Neural cell (in vitro differentiated cells): Measurements from ENCODE around the gene PREX1.

Experiments
- EP300 ChIP-seq: fragments of 450-650 bp; conservative IDR thresholded peaks from 2 replicates; pipeline ENCODE4 v1.6.1; 2014; ENCODE audit warnings: antibody characterized with exemption, mild to moderate bottlenecking, moderate library complexity; ENCODE audit not compliant: poor library complexity, severe bottlenecking
- MXI1 ChIP-seq: fragments of 450-650 bp; conservative IDR thresholded peaks from 2 replicates; pipeline ENCODE4 v1.6.1; 2014; ENCODE audit warnings: antibody characterized with exemption, mild to moderate bottlenecking; ENCODE audit not compliant: poor library complexity, severe bottlenecking
- POLR2AphosphoS5 ChIP-seq: IDR thresholded peaks from 2 replicates; pipeline ENCODE4 v1.6.1; 2012
- TAF1 ChIP-seq: IDR thresholded peaks from 2 replicates; pipeline ENCODE4 v1.6.1; 2012; ENCODE audit warnings: low read depth
- TF ChIP-seq, protein P1 (sequence below): fragments of 450-650 bp; IDR thresholded peaks from 2 replicates; pipeline ENCODE4 v1.5.1; 2014; ENCODE audit warnings: antibody characterized with exemption, mild to moderate bottlenecking, moderate library complexity; ENCODE audit not compliant: poor library complexity, severe bottlenecking

DNA sequence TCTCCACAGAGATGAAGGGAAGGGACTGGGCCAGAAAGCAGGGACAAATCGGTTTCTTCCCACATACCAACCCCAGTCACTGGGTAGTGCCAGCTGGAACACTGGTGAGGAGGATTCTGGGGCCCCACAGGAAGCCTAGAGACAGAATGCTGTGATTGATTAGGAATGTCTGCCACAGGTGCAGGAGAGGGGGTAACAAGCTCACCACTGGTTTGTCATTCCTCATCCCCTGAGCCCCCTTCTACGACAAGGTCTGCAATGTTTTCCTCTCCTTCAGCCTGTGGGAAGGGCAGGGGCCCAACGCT is 89.8 kb downstream of the PREX1 start:
- TF ChIP-seq EP300 (no peak), TAF1 (no peak), POLR2AphosphoS5 (no peak), MXI1 (no peak)
- TF ChIP-seq, protein P1, sequence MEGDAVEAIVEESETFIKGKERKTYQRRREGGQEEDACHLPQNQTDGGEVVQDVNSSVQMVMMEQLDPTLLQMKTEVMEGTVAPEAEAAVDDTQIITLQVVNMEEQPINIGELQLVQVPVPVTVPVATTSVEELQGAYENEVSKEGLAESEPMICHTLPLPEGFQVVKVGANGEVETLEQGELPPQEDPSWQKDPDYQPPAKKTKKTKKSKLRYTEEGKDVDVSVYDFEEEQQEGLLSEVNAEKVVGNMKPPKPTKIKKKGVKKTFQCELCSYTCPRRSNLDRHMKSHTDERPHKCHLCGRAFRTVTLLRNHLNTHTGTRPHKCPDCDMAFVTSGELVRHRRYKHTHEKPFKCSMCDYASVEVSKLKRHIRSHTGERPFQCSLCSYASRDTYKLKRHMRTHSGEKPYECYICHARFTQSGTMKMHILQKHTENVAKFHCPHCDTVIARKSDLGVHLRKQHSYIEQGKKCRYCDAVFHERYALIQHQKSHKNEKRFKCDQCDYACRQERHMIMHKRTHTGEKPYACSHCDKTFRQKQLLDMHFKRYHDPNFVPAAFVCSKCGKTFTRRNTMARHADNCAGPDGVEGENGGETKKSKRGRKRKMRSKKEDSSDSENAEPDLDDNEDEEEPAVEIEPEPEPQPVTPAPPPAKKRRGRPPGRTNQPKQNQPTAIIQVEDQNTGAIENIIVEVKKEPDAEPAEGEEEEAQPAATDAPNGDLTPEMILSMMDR, result no peak
